ENCODE results near the gene ATP5F1A.

GRCh38 chr18:46071653-46072375 lies 26.3 kb downstream of the ATP5F1A start, which contains the start of gene PSTPIP2:
- TF ChIP-seq EZH2 (IDR thresholded peaks at IDR 0.05; ENCODE audit: borderline replicate concordance, low read depth, low read length, poor library complexity, severe bottlenecking) (no peak), CTCF (conservative IDR thresholded peaks at IDR 0.05; ENCODE audit: low read depth, low read length) (no peak)

All from A673 (cell line).